Loucy (cell line): ENCODE data around the gene THRSP.

Experiments
- H2AFZ ChIP-seq: fragments of 200-600 bp; sonication (generic); 2 replicates; pipeline ENCODE4 v1.6.0; 2016; ENCODE audit warnings: antibody characterized with exemption, mild to moderate bottlenecking, low read length, moderate library complexity
- H3F3A ChIP-seq: fragments of 200-600 bp; 2 replicates; pipeline ENCODE4 v1.6.0; 2016; ENCODE audit warnings: antibody characterized with exemption, low read depth, mild to moderate bottlenecking
- H3K27me3 ChIP-seq: fragments of 200-600 bp; sonication (generic); 2 replicates; pipeline ENCODE4 v1.6.1; 2014; ENCODE audit warnings: low read length, mild to moderate bottlenecking; ENCODE audit not compliant: insufficient read depth, poor library complexity, severe bottlenecking
- H3K36me3 ChIP-seq: fragments of 200-600 bp; sonication (generic); 2 replicates; pipeline ENCODE4 v1.6.1; 2016; ENCODE audit warnings: low read length; ENCODE audit not compliant: insufficient read depth
- H3K4me1 ChIP-seq: fragments of 200-600 bp; sonication (generic); 2 replicates; pipeline ENCODE4 v1.5.1; 2014; ENCODE audit warnings: low read length, mild to moderate bottlenecking; ENCODE audit not compliant: insufficient read depth, poor library complexity, severe bottlenecking
- H3K4me2 ChIP-seq: fragments of 200-600 bp; sonication (generic); 2 replicates; pipeline ENCODE4 v1.6.0; 2014; ENCODE audit warnings: antibody characterized with exemption, low read length, low read depth, mild to moderate bottlenecking; ENCODE audit not compliant: poor library complexity, severe bottlenecking
- H3K4me3 ChIP-seq: fragments of 200-600 bp; sonication (generic); 2 replicates; pipeline ENCODE4 v1.5.1; 2014; ENCODE audit warnings: low read length, mild to moderate bottlenecking, mixed read lengths; ENCODE audit not compliant: poor library complexity, severe bottlenecking
- H3K79me2 ChIP-seq: fragments of 200-600 bp; sonication (generic); 2 replicates; pipeline ENCODE4 v1.6.1; 2014; ENCODE audit warnings: low read length; ENCODE audit not compliant: insufficient read depth
- H3K9ac ChIP-seq: fragments of 200-600 bp; sonication (generic); 2 replicates; pipeline ENCODE4 v1.6.0; 2014; ENCODE audit warnings: mild to moderate bottlenecking, low read depth, low read length, moderate library complexity; ENCODE audit not compliant: poor library complexity, severe bottlenecking
- H3K9me2 ChIP-seq: fragments of 200-600 bp; sonication (generic); replicated peaks from 2 replicates; pipeline ENCODE4 v1.6.1; 2016; ENCODE audit warnings: low read depth, low read length, mixed read lengths
- H3K9me3 ChIP-seq: fragments of 200-600 bp; sonication (generic); 2 replicates; pipeline ENCODE4 v1.6.1; 2014; ENCODE audit warnings: mild to moderate bottlenecking, antibody characterized with exemption, low read length, low read depth; ENCODE audit not compliant: insufficient read depth
- H4K20me1 ChIP-seq: fragments of 200-600 bp; sonication (generic); 2 replicates; pipeline ENCODE4 v1.6.0; 2014; ENCODE audit warnings: antibody characterized with exemption, low read length, mild to moderate bottlenecking; ENCODE audit not compliant: insufficient read depth, poor library complexity, severe bottlenecking
- CTCF ChIP-seq: fragments of 200-600 bp; sonication (generic); conservative IDR thresholded peaks from 2 replicates; pipeline ENCODE4 v1.5.1; 2014; ENCODE audit warnings: mild to moderate bottlenecking, antibody characterized with exemption, low read length
- EZH2phosphoT487 ChIP-seq: fragments of 200-600 bp; IDR thresholded peaks from 2 replicates; pipeline ENCODE4 v1.6.1; 2018; ENCODE audit warnings: antibody characterized with exemption, mild to moderate bottlenecking, moderate library complexity, borderline replicate concordance

THRSP gene

GRCh38 chr11:78061088-78061920, 2.4 kb upstream of the THRSP start:
- Histone ChIP-seq H3K27me3 (no peaks in the 10 kb centered on the region), H3K4me3 (no peak overlapping the region), H4K20me1 (no peaks in the 10 kb centered on the region), H3K4me2 (no peak overlapping the region), H3K4me1 (no peaks in the 10 kb centered on the region), H3K9me3 (no peaks in the 10 kb centered on the region), H3K9ac (no peak overlapping the region), H2AFZ (no peak overlapping the region), H3K9me2 (no peaks in the 10 kb centered on the region), H3F3A (no peaks in the 10 kb centered on the region), H3K79me2 (no peaks in the 10 kb centered on the region), H3K36me3 (no peaks in the 10 kb centered on the region)
- TF ChIP-seq EZH2phosphoT487 (no peak), CTCF (no peak)

GRCh38 chr11:78061921-78062311, 1.7 kb upstream of the THRSP start:
- H3F3A ChIP-seq = no peaks in the 10 kb centered on the region
- no peaks in the 10 kb centered on the region for H3K36me3 ChIP-seq
- H3K9me2 ChIP-seq = no peaks in the 10 kb centered on the region
- H3K9ac ChIP-seq = no peak overlapping the region
- H3K4me2 ChIP-seq = no peak overlapping the region
- no peaks in the 10 kb centered on the region for H3K27me3 ChIP-seq
- no peak overlapping the region for H2AFZ ChIP-seq
- TF ChIP-seq EZH2phosphoT487 = no peak
- no peak for TF ChIP-seq CTCF
- no peaks in the 10 kb centered on the region for H3K9me3 ChIP-seq
- H3K4me3 ChIP-seq = no peak overlapping the region
- no peaks in the 10 kb centered on the region for H3K79me2 ChIP-seq
- no peaks in the 10 kb centered on the region for H3K4me1 ChIP-seq
- no peaks in the 10 kb centered on the region for H4K20me1 ChIP-seq

GRCh38 chr11:78062671-78063070, 990 bp upstream of the THRSP start:
- Histone ChIP-seq H3K4me2 (no peak overlapping the region), H3K36me3 (peaks cover 5% of the 10 kb centered on the region; the same call in 1 of the 2 replicates), H3K4me3 (no peak overlapping the region), H3K27me3 (no peaks in the 10 kb centered on the region), H2AFZ (no peak overlapping the region), H3K9me3 (no peaks in the 10 kb centered on the region), H3K9ac (no peak overlapping the region), H3K9me2 (no peaks in the 10 kb centered on the region), H4K20me1 (no peaks in the 10 kb centered on the region), H3K79me2 (no peaks in the 10 kb centered on the region), H3K4me1 (no peaks in the 10 kb centered on the region), H3F3A (no peaks in the 10 kb centered on the region)
- TF ChIP-seq EZH2phosphoT487 = no peak
- TF ChIP-seq CTCF = no peak
